Transverse colon (tissue), 4 donors: Measurements from ENCODE around the gene ENOPH1. TPM values are rescaled to one million over a fixed set of nuclear protein-coding genes. Genes with fewer than 3 reads are reported as not detected.

Experiments used
- DNase-seq: peaks from one replicate; pipeline ENCODE4 v3.0.0-alpha.2; 2019
- H3K27ac ChIP-seq, 4 donors: fragments of 200-600 bp; sonication (generic); 2 replicates each; pipeline ENCODE4 v1.5.1; 2016 to 2018; ENCODE audit warnings: inconsistent platforms in 4 of 4
- H3K27me3 ChIP-seq: fragments of 200-600 bp; sonication (generic); 2 replicates; pipeline ENCODE4 v1.5.1; 2017; ENCODE audit warnings: inconsistent platforms
- H3K36me3 ChIP-seq, 4 donors: fragments of 200-600 bp; sonication (generic); 2 replicates each; pipeline ENCODE4 v1.5.1; 2017 to 2019; ENCODE audit warnings: inconsistent platforms in 4 of 4
- H3K4me1 ChIP-seq, 4 donors: fragments of 200-600 bp; sonication (generic); 2 replicates each; pipeline ENCODE4 v1.5.1; 2017 to 2020; ENCODE audit warnings: inconsistent platforms in 4 of 4
- H3K4me3 ChIP-seq, 4 donors: fragments of 200-600 bp; sonication (generic); 1 replicate in 1 of 4; 2 replicates in 3 of 4; pipeline versions ENCODE4 v1.5.1 to v1.6.1; 2017 to 2019; ENCODE audit warnings: inconsistent platforms in 4 of 4
- H3K9me3 ChIP-seq, 2 donors: fragments of 200-600 bp; sonication (generic); 2 replicates each; pipeline ENCODE4 v1.5.1; 2017 to 2019; ENCODE audit warnings: inconsistent platforms in 2 of 2
- CTCF ChIP-seq, 5 experiments: fragments of 200-600 bp in 3 of 5; fragments of 450-650 bp in 2 of 5; sonication (generic) in 3 of 5; IDR thresholded peaks; 1 replicate in 2 of 5; 2 replicates in 3 of 5; pipeline ENCODE4 v1.5.1; 2016 to 2017; ENCODE audit warnings: antibody characterized with exemption in 5 of 5, inconsistent platforms in 3 of 5, mild to moderate bottlenecking in 2 of 5, moderate library complexity in 1 of 5
- EP300 ChIP-seq: sonication (generic); formaldehyde crosslinking; IDR thresholded peaks from one replicate; pipeline ENCODE4 v1.6.1; 2017; ENCODE audit warnings: antibody characterized with exemption, low read depth
- POLR2A ChIP-seq: fragments of 450-650 bp; IDR thresholded peaks from one replicate; pipeline ENCODE4 v1.6.1; 2016; ENCODE audit warnings: antibody characterized with exemption, mild to moderate bottlenecking, moderate library complexity
- POLR2AphosphoS5 ChIP-seq, 3 donors: sonication (generic); formaldehyde crosslinking; IDR thresholded peaks; one replicate each; pipeline ENCODE4 v1.6.1; 2016; ENCODE audit warnings: antibody characterized with exemption in 3 of 3
- WGBS, 2 donors: methylation state at CpG; one replicate each; pipeline ENCODE4 v1.1.5; 2018; ENCODE audit warnings: low coverage in 1 of 2; 5-methylcytosine and 5-hydroxymethylcytosine counted together
- in situ Hi-C, 4 donors: fragments of 200-750 bp; cut with MboI; loops; one replicate each; pipeline versions ENCODE4 v1.15.0 to v1.15.1; 2017; ENCODE audit warnings: low sequenced_read_pairs in 3 of 4, low pct_ligation_motif_present in 1 of 4, low pct_unique_long_range_greater_than_20kb in 1 of 4
- intact Hi-C: fragments of 100-400 bp; cut with DNase I; formaldehyde crosslinking; loops from one replicate; pipeline ENCODE4 v1.15.1; 2023; ENCODE audit warnings: low total_unique reads
- total RNA-seq, 4 donors: library from RNA; depleted of rRNA; stranded (reverse); fragments of >200 nt; gene quantifications; one replicate each; pipeline ENCODE4 v1.1.0, GENCODE V29; 2016

Gene ENOPH1
- total RNA-seq, result 10 to 100 TPM in 3 of 4 donors, under 1 TPM in 1; 0.75 to 21.5 (median 15.8) TPM

DNA sequence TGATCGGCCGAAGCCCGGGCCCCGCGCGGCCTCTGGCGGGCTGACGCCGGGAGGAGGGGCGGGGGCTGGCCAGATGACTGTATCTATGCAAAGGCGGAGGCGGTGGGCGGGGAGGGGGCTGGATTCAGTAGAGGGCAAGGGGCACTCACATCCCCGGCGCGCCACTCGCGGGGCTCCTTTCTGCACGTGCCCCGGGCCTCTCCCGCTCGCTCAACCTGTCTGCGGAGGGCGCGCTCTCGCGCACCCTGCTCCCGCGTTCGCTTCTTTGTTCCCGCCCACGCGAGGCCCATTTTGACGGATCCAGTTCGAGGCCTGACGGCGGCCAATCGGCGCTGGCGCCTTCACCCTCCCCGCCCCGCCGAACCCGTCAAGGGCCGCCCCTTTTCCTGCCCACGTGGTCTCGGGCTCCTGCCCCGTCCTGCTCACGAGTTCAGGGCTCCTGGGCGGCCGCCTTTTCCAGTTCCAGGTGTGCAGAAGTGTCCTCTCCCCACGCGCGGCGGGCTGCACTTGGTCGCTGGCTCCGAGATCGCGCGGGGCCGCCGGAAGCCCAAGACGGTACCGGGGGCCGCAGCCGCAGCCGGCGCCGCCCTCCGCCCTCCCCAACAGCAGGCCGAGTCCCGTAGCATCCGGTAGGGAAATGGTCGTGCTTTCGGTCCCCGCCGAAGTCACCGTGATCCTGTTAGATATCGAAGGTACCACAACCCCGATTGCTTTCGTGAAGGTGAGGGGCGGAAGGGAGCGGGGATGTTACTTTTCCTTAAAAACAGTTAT, at the start of gene ENOPH1, which contains the start of gene HNRNPDL:
ENOPH1 (plus strand) TSS at position 398 of the 771 bp plus-strand sequence; CDS start at position 638, 240 bp downstream.
HNRNPDL (minus strand) TSS at position 270 of the 771 bp plus-strand sequence. CDS start 772 bp downstream, outside the sequence.
- Histone ChIP-seq H3K27ac (peak within 1 kb of the TSS; percentile 97 to 100 (median 98)), H3K4me3 (peak within 1 kb of the TSS; percentile 62 to 94 (median 80)), H3K36me3 (peaks cover 0 to 20% (median 9%) of the 10 kb centered on the region in 4 donors), H3K9me3 (no peaks in the 10 kb centered on the region), H3K27me3 (no peaks in the 10 kb centered on the region), H3K4me1 (peaks cover 17 to 49% (median 25%) of the 10 kb centered on the region in 4 donors)
- intact Hi-C loops, result no loop called here
- TF ChIP-seq POLR2A (peak; percentile 76), EP300 (no peak), CTCF (IDR thresholded peaks at IDR 0.05) (peak in 2 of 5 experiments; percentile 32 to 36), POLR2AphosphoS5 (IDR thresholded peaks at IDR 0.05) (peak; percentile 80 to 92 (median 91))
- in situ Hi-C loops, result loop anchor here in 1 of 4 donors (10.0 kb wide), 1 partner anchor 56 kb away; the partner anchor contains the start of gene HNRNPD
- DNase-seq, result peak; percentile 96
- 2% methylated on average over 65 of the region's 83 CpGs; no CpG with 5 or more reads in 1 of the 2 donors for WGBS, 2 donors

- DNase-seq, result no peak
- Histone ChIP-seq H3K36me3 (no peaks in the 10 kb centered on the region), H3K27ac (no peak overlapping the region), H3K4me3 (no peak overlapping the region), H3K27me3 (no peaks in the 10 kb centered on the region), H3K4me1 (peaks cover 0 to 4% (median 2%) of the 10 kb centered on the region in 4 donors), H3K9me3 (no peaks in the 10 kb centered on the region)
- 91% methylated on average over 4 of the region's 4 CpGs; no CpG with 5 or more reads in 1 of the 2 donors for WGBS, 2 donors
- in situ Hi-C loops, result no loop called here
- no peak for TF ChIP-seq CTCF (IDR thresholded peaks at IDR 0.05)
- no peak for TF ChIP-seq POLR2AphosphoS5 (IDR thresholded peaks at IDR 0.05)
- no peak for TF ChIP-seq POLR2A
- no peak for TF ChIP-seq EP300
- intact Hi-C loops, result no loop called here
Observed at GRCh38 chr4:82380831-82381230, 49.6 kb upstream of the ENOPH1 start.

DNA sequence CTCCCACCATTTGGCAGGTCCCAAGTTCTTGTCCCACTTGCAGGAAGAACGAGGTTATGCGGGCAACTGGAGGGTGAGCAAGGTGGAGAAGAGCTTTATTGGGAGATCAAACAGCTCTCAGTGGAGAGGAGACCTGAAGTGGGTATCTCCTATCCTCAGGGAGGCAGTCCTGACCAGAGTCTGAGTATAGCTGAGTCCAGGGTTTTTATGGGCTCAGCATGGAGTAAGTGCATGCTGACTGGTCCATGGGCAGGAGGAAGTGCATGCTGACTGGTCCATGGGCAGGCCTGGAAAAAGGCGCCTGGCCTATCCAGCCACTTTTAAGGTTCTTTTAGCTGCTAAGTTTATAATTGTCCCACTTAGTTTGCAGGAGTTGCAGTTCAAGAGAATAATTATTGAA, 49.2 kb upstream of the ENOPH1 start:
- Histone ChIP-seq H3K4me3 (no peak overlapping the region), H3K27ac (no peak overlapping the region), H3K9me3 (no peaks in the 10 kb centered on the region), H3K27me3 (no peaks in the 10 kb centered on the region), H3K36me3 (no peaks in the 10 kb centered on the region), H3K4me1 (peaks cover 0 to under 1% (median under 1%) of the 10 kb centered on the region in 4 donors)
- DNase-seq, result no peak
- in situ Hi-C loops, result no loop called here
- 100% methylated on average over 3 of the region's 3 CpGs for WGBS, 2 donors
- TF ChIP-seq POLR2AphosphoS5 (IDR thresholded peaks at IDR 0.05) (no peak), CTCF (IDR thresholded peaks at IDR 0.05) (no peak), EP300 (no peak)
- intact Hi-C loops, result no loop called here

DNA sequence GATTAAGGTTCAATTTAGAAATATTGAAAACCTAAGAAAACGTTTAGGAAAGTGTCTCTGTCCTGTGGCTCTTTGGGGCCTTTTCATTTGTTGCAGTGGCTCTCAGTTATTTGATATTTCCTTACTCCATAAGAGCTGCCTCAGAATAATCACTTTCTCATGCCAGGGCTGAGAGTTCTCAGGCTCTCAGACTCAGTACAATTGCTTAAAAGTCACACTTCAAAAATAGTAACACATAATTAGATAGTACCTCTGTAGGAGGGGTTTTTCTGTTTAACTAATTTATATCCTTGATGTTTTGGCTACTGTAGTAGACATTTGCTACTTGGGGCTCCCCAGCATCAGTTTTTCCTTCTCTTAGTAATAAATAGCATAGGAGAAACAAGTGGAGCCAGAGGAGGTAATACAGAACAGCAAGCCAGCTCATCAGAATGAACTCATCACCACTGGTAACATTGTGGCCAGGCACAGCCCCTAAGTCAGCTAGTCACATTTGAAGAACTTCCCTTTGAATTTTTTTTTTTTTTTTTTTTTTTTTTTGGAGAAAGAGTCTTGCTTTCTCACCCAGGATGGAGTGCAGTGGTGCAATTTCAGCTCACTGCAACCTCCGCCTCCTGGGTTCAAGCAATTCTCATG, 48.6 kb upstream of the ENOPH1 start:
- in situ Hi-C loops, result no loop called here
- no peak overlapping the region for H3K4me3 ChIP-seq
- intact Hi-C loops, result no loop called here
- H3K9me3 ChIP-seq, result no peaks in the 10 kb centered on the region
- TF ChIP-seq POLR2AphosphoS5 (IDR thresholded peaks at IDR 0.05) (no peak), POLR2A (no peak), CTCF (IDR thresholded peaks at IDR 0.05) (no peak), EP300 (no peak)
- H3K27ac ChIP-seq, result no peak overlapping the region
- H3K27me3 ChIP-seq, result no peaks in the 10 kb centered on the region
- WGBS, 2 donors, result 65 to 75% methylated on average over 2 of the region's 2 CpGs
- no peaks in the 10 kb centered on the region for H3K4me1 ChIP-seq
- no peaks in the 10 kb centered on the region for H3K36me3 ChIP-seq
- DNase-seq, result no peak
